ENCODE results near the gene SHQ1.

DNA sequence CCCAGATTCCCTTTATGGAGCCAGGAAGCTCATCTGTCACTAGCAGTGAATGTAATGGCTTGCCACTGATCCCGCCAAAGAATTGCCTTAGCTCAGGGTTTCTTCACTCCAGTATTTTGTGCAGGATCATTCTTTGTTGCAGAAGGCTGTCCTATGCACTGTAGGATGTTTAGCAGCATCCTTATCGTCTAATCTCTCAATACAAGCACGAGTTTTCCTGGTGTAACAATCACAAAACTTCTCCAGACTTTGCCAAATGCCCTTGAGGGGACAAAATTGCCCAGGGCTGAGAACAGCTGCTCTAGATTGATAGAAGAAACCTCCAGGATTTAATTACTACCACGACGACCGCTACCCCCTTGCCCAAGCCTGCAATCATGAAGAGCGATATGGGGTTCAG, 6.8 kb upstream of the SHQ1 start:
- TF ChIP-seq, protein P1, sequence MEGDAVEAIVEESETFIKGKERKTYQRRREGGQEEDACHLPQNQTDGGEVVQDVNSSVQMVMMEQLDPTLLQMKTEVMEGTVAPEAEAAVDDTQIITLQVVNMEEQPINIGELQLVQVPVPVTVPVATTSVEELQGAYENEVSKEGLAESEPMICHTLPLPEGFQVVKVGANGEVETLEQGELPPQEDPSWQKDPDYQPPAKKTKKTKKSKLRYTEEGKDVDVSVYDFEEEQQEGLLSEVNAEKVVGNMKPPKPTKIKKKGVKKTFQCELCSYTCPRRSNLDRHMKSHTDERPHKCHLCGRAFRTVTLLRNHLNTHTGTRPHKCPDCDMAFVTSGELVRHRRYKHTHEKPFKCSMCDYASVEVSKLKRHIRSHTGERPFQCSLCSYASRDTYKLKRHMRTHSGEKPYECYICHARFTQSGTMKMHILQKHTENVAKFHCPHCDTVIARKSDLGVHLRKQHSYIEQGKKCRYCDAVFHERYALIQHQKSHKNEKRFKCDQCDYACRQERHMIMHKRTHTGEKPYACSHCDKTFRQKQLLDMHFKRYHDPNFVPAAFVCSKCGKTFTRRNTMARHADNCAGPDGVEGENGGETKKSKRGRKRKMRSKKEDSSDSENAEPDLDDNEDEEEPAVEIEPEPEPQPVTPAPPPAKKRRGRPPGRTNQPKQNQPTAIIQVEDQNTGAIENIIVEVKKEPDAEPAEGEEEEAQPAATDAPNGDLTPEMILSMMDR (conservative IDR thresholded peaks at IDR 0.05; ENCODE audit: low read depth in 2 of 2), result no peak
- TF ChIP-seq EZH2 (IDR thresholded peaks at IDR 0.05; ENCODE audit: low read depth, unreplicated experiment), result no peak
